ENCODE measurements around the gene TAS2R50. TPM values are rescaled to one million over a fixed set of nuclear protein-coding genes. Genes with fewer than 3 reads are reported as not detected.

The TAS2R50 gene
- total RNA-seq, 1 donor from 2014 or later, result 6.1 TPM

DNA sequence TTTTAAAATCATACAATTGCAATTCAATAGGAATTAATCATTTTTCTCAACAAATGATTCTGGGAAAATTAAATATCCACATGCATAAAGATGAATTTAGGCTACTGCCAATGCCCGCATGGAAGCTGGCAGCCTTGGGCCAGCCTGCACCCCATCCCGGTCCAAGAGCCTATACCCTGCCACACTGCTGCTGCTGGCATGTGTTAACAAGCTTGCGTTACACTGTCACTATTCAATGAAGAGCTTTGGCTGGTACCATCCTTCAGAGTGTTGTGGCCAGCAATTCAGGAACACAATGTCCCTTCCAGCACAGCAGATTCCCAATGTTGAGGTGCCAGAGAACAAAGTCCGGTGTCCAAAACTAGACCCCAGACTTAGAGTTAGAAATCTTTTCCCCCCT is 34.1 kb downstream of the TAS2R50 start:
- no peak for DNase-seq

- no peak for DNase-seq
These were observed 43.5 kb downstream of the TAS2R50 start for GRCh38 chr12:10943167-10943566.

GRCh38 chr12:10941916-10942607 is 44.6 kb downstream of the TAS2R50 start:
- DNase-seq, result no peak

DNA sequence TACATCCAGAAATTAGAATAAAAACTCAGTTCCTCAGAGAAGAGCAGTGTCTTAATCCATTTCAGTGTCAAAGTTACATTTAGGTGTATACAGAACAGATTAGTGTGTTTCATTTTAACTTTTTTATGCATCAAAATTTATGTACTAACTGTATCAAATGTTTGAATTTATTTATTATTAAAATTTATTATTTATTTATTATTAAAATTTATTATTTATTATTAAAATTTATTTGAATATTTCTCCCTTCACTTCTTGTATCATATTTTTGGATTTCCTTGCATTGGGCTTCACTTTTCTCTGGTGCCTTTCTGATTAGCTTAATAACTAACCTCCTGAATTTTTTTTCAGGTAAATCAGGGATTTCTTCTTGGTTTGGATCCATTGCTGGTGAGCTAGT is 45.3 kb downstream of the TAS2R50 start:
- DNase-seq, result no peak

- no peak for DNase-seq
These were observed 46.3 kb downstream of the TAS2R50 start for GRCh38 chr12:10940389-10940788.

- no peak for DNase-seq
These were observed 47.5 kb downstream of the TAS2R50 start, which contains the start of gene TAS2R14 for GRCh38 chr12:10939163-10939562. Gene TAS2R14, minus strand, starts transcription at chr12:10939263. Its CDS starts 56 bp downstream, at chr12:10939207.

DNA sequence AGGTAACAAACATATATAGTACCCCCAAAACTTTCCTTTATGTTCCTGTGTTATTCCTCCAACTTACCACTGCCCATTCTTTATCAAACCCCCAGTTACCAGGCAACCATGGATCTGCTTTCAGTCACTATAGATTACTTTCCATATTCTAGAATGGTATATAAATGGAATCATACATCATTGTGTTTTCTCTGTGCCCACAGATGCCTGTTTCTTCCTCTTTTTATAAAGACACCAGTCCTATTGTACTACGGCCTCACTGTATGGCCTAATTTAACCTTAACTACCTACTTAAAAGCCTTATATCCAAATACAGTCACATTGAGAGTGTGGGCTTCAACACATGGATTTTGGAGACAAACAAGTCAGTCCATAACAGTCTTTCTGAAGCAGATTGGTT is 50.2 kb downstream of the TAS2R50 start:
- DNase-seq, result no peak

Other genes starting within 250 kb of the TAS2R50 start
- gene TAS2R7, start 184.3 kb downstream of the TAS2R50 start, total RNA-seq, result not detected
- not detected for gene TAS2R8, start 179.6 kb downstream of the TAS2R50 start, total RNA-seq
- gene TAS2R9, start 176.7 kb downstream of the TAS2R50 start, total RNA-seq, result not detected
- gene TAS2R10, start 160.6 kb downstream of the TAS2R50 start, total RNA-seq, result 1.7 TPM
- gene PRR4, start 137.4 kb downstream of the TAS2R50 start, total RNA-seq, result 1.6 TPM
- 46.6 TPM for gene PRH1, start 102.7 kb downstream of the TAS2R50 start, total RNA-seq
- 6.2 TPM for gene TAS2R13, start 77.3 kb downstream of the TAS2R50 start, total RNA-seq
- not detected for gene PRH2, start 57.7 kb downstream of the TAS2R50 start, total RNA-seq
- gene TAS2R14, start 47.6 kb downstream of the TAS2R50 start, total RNA-seq, result 6.8 TPM
- 10.4 TPM for gene TAS2R20, start 11.4 kb upstream of the TAS2R50 start, total RNA-seq
- 12.6 TPM for gene TAS2R19, start 35.7 kb upstream of the TAS2R50 start, total RNA-seq
- 13.5 TPM for gene TAS2R31, start 44.5 kb upstream of the TAS2R50 start, total RNA-seq
- 7.0 TPM for gene TAS2R46, start 75.4 kb upstream of the TAS2R50 start, total RNA-seq
- gene TAS2R43, start 105.4 kb upstream of the TAS2R50 start, total RNA-seq, result 8.5 TPM
- gene TAS2R30, start 147.7 kb upstream of the TAS2R50 start, total RNA-seq, result 18.1 TPM
- gene SMIM10L1, start 184.3 kb upstream of the TAS2R50 start, total RNA-seq, result 4.1 TPM
- not detected for gene TAS2R42, start 200.0 kb upstream of the TAS2R50 start, total RNA-seq

All from skin of body (tissue), 2 donors.